GM23248 (cell line): ENCODE results near the gene ZNF816. TPM values are rescaled to one million over a fixed set of nuclear protein-coding genes. Genes with fewer than 3 reads are reported as not detected.

Experiments
- DNase-seq: peaks from one replicate; pipeline ENCODE4 v3.0.0-alpha.2; 2015
- H2AFZ ChIP-seq: fragments of 200-600 bp; sonication (generic); 2 replicates; pipeline ENCODE4 v1.6.1; 2016; ENCODE audit warnings: antibody characterized with exemption
- H3F3A ChIP-seq: fragments of 200-600 bp; sonication (generic); 2 replicates; pipeline ENCODE4 v1.6.1; 2016; ENCODE audit warnings: mild to moderate bottlenecking, antibody characterized with exemption, mixed run types; ENCODE audit not compliant: insufficient read depth
- H3K27ac ChIP-seq: fragments of 200-600 bp; sonication (generic); 2 replicates; pipeline ENCODE4 v1.5.1; 2016; ENCODE audit warnings: mild to moderate bottlenecking
- H3K27me3 ChIP-seq: fragments of 200-600 bp; sonication (generic); replicated peaks from 2 replicates; pipeline ENCODE4 v1.6.1; 2016; ENCODE audit warnings: mild to moderate bottlenecking; ENCODE audit not compliant: insufficient read depth
- H3K36me3 ChIP-seq: fragments of 200-600 bp; sonication (generic); 2 replicates; pipeline ENCODE4 v1.6.1; 2016; ENCODE audit warnings: low read depth, mild to moderate bottlenecking
- H3K4me1 ChIP-seq: fragments of 200-600 bp; sonication (generic); 2 replicates; pipeline ENCODE4 v1.6.1; 2016; ENCODE audit warnings: mild to moderate bottlenecking; ENCODE audit not compliant: insufficient read depth
- H3K4me2 ChIP-seq: fragments of 200-600 bp; sonication (generic); one replicate; pipeline ENCODE4 v1.6.1; 2016; ENCODE audit warnings: mild to moderate bottlenecking; ENCODE audit not compliant: unreplicated experiment
- H3K4me3 ChIP-seq: fragments of 200-600 bp; sonication (generic); 2 replicates; pipeline ENCODE4 v1.5.1; 2016; ENCODE audit warnings: mild to moderate bottlenecking
- H3K79me2 ChIP-seq: fragments of 200-600 bp; sonication (generic); 2 replicates; pipeline ENCODE4 v1.6.1; 2016; ENCODE audit warnings: mild to moderate bottlenecking; ENCODE audit not compliant: insufficient read depth
- H3K9ac ChIP-seq: fragments of 200-600 bp; sonication (generic); 2 replicates; pipeline ENCODE4 v1.6.1; 2016; ENCODE audit warnings: mild to moderate bottlenecking
- H3K9me2 ChIP-seq: fragments of 200-600 bp; sonication (generic); 2 replicates; pipeline ENCODE4 v1.6.1; 2016; ENCODE audit warnings: mixed run types, mild to moderate bottlenecking, moderate library complexity; ENCODE audit not compliant: insufficient read depth
- H3K9me3 ChIP-seq: fragments of 200-600 bp; sonication (generic); one replicate; pipeline ENCODE4 v1.6.1; 2017; ENCODE audit warnings: low read depth
- H4K20me1 ChIP-seq: fragments of 200-600 bp; sonication (generic); 2 replicates; pipeline ENCODE4 v1.6.0; 2016; ENCODE audit not compliant: insufficient read depth
- EZH2 ChIP-seq: fragments of 200-600 bp; sonication (generic); IDR thresholded peaks from 2 replicates; pipeline ENCODE4 v1.6.1; 2018; ENCODE audit warnings: antibody characterized with exemption, mild to moderate bottlenecking; ENCODE audit not compliant: insufficient read depth, poor library complexity, severe bottlenecking
- EZH2phosphoT487 ChIP-seq: fragments of 200-600 bp; sonication (generic); IDR thresholded peaks from 2 replicates; pipeline ENCODE4 v1.6.1; 2018; ENCODE audit warnings: antibody characterized with exemption, moderate library complexity, mild to moderate bottlenecking, low read depth; ENCODE audit not compliant: insufficient read depth
- WGBS, 2 experiments: methylation state at CpG; one replicate each; pipeline ENCODE4 v1.1.6; 2015 to 2017; ENCODE audit warnings: low lambda C conversion rate in 2 of 2, low coverage in 1 of 2; ENCODE audit errors: missing lambda C conversion rate in 2 of 2; 5-methylcytosine and 5-hydroxymethylcytosine counted together
- in situ Hi-C: fragments of 300-500 bp; cut with MboI; formaldehyde crosslinking; loops from 2 replicates; pipeline ENCODE4 v1.15.0; 2020
- polyA plus RNA-seq: library from polyadenylated mRNA; unstranded; fragments of >200 nt; fragmentation: Nextera tagmentation; extraction: Ambion mirVana; gene quantifications from 2 replicates; pipeline ENCODE4 v1.2.1, GENCODE V29; 2016
- total RNA-seq: library from RNA; depleted of rRNA; stranded (reverse); fragments of >200 nt; shearing (Covaris generic); gene quantifications from 2 replicates; pipeline ENCODE4 v1.2.3, GENCODE V29; 2014

ZNF816 gene
- total and polyA plus RNA-seq, 2 experiments from 2014 or later = 3.0 to 4.3 TPM

- no peak overlapping the region for H3K27ac ChIP-seq
- no peak for TF ChIP-seq EZH2
- H2AFZ ChIP-seq = no peak overlapping the region
- H3K4me2 ChIP-seq = no peak overlapping the region
- 0 out of 2 replicates have a peak, but pooled peaks cover 2% of the 10 kb centered on the region for H3K4me1 ChIP-seq
- no peaks in the 10 kb centered on the region for H3K27me3 ChIP-seq
- H3K4me3 ChIP-seq = no peak overlapping the region
- no peak overlapping the region for H3K9ac ChIP-seq
- no peak for DNase-seq
- H4K20me1 ChIP-seq = no peaks in the 10 kb centered on the region
- WGBS, 2 experiments = 72 to 81% methylated on average over 2 of the region's 2 CpGs
- no peaks in the 10 kb centered on the region for H3K36me3 ChIP-seq
- peaks cover 12% of the 10 kb centered on the region; the same call in 1 of the 2 replicates for H3F3A ChIP-seq
- no peaks in the 10 kb centered on the region for H3K79me2 ChIP-seq
- peaks cover 3% of the 10 kb centered on the region for H3K9me3 ChIP-seq
- in situ Hi-C loops = no loop called here
- H3K9me2 ChIP-seq = no peaks in the 10 kb centered on the region
Measured at GRCh38 chr19:52967772-52968171, 5.1 kb upstream of the ZNF816 start.

DNA sequence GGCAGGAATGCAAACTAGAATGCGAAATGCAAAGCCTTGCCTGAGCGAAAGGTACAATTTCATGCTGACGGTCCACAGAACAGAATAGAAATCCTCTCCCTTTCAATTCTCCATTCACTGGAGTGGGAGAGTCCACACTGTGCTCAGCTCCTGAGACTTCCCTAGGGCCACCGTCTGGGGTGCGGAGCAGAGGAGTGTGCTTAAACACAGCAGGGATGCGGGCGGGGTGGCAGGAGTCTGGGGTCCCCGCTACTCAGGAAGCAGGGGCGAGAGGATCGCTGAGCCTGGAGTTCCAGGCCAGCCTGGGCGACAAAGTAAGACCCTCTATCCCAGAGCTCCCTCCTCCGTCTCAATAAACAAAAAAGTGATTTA lies 552 bp upstream of the ZNF816 start:
- H3K9ac ChIP-seq = peak overlapping the region; percentile 88
- no peak for TF ChIP-seq EZH2phosphoT487
- no peak for TF ChIP-seq EZH2
- in situ Hi-C loops = no loop called here

GRCh38 chr19:52961981-52962380 lies 700 bp downstream of the ZNF816 start:
- TF ChIP-seq EZH2phosphoT487 (no peak), EZH2 (no peak)
- Histone ChIP-seq H2AFZ (peak overlapping the region; percentile 97), H3K27me3 (no peaks in the 10 kb centered on the region), H3K79me2 (peaks cover 41% of the 10 kb centered on the region), H3F3A (peaks cover 17% of the 10 kb centered on the region; the same call in 1 of the 2 replicates), H4K20me1 (no peaks in the 10 kb centered on the region), H3K4me2 (peak overlapping the region; percentile 98), H3K36me3 (no peaks in the 10 kb centered on the region), H3K27ac (peak overlapping the region; percentile 80), H3K9ac (peak overlapping the region; percentile 88), H3K9me3 (no peaks in the 10 kb centered on the region), H3K4me3 (peak overlapping the region; percentile 82), H3K9me2 (no peaks in the 10 kb centered on the region), H3K4me1 (0 out of 2 replicates have a peak, but pooled peaks cover 14% of the 10 kb centered on the region)
- WGBS, 2 experiments = 0 to 2% methylated on average over 5 of the region's 5 CpGs
- in situ Hi-C loops = no loop called here
- peak; percentile 42 for DNase-seq

More for the DNA sequence above, 552 bp upstream of the ZNF816 start:
- Histone ChIP-seq H3K27ac (peak overlapping the region; percentile 33), H3K4me1 (0 out of 2 replicates have a peak, but pooled peaks cover 14% of the 10 kb centered on the region), H2AFZ (peak overlapping the region; percentile 97), H3F3A (peaks cover 17% of the 10 kb centered on the region; the same call in 1 of the 2 replicates), H3K27me3 (no peaks in the 10 kb centered on the region), H3K4me3 (peak overlapping the region; percentile 82), H3K4me2 (peak overlapping the region; percentile 98), H3K9me3 (peaks cover 3% of the 10 kb centered on the region), H3K79me2 (peaks cover 37% of the 10 kb centered on the region), H3K9me2 (no peaks in the 10 kb centered on the region), H4K20me1 (no peaks in the 10 kb centered on the region), H3K36me3 (no peaks in the 10 kb centered on the region)
- DNase-seq = no peak
- 4 to 6% methylated on average over 12 of the region's 12 CpGs for WGBS, 2 experiments

GRCh38 chr19:52959613-52960295 lies 2.9 kb downstream of the ZNF816 start:
- TF ChIP-seq EZH2phosphoT487 (no peak), EZH2 (no peak)
- H3F3A ChIP-seq = peaks cover 17% of the 10 kb centered on the region; the same call in 1 of the 2 replicates
- H3K27ac ChIP-seq = no peak overlapping the region
- H3K27me3 ChIP-seq = no peaks in the 10 kb centered on the region
- no peak for DNase-seq
- H3K79me2 ChIP-seq = peaks cover 41% of the 10 kb centered on the region
- in situ Hi-C loops = no loop called here
- no peak overlapping the region for H3K4me3 ChIP-seq
- no peaks in the 10 kb centered on the region for H3K9me2 ChIP-seq
- H3K4me1 ChIP-seq = 0 out of 2 replicates have a peak, but pooled peaks cover 14% of the 10 kb centered on the region
- H4K20me1 ChIP-seq = no peaks in the 10 kb centered on the region
- no peak overlapping the region for H2AFZ ChIP-seq
- 91 to 92% methylated on average over 11 of the region's 11 CpGs for WGBS, 2 experiments
- H3K4me2 ChIP-seq = no peak overlapping the region
- H3K9ac ChIP-seq = no peak overlapping the region
- peaks cover 5% of the 10 kb centered on the region for H3K36me3 ChIP-seq
- no peaks in the 10 kb centered on the region for H3K9me3 ChIP-seq
